GM19240 (cell line): ENCODE data around the gene IER5L.

Experiments
- DNase-seq: peaks from one replicate; pipeline ENCODE4 v3.0.0; 2011; ENCODE audit warnings: low spot score; ENCODE audit not compliant: insufficient read length

The IER5L gene

DNA sequence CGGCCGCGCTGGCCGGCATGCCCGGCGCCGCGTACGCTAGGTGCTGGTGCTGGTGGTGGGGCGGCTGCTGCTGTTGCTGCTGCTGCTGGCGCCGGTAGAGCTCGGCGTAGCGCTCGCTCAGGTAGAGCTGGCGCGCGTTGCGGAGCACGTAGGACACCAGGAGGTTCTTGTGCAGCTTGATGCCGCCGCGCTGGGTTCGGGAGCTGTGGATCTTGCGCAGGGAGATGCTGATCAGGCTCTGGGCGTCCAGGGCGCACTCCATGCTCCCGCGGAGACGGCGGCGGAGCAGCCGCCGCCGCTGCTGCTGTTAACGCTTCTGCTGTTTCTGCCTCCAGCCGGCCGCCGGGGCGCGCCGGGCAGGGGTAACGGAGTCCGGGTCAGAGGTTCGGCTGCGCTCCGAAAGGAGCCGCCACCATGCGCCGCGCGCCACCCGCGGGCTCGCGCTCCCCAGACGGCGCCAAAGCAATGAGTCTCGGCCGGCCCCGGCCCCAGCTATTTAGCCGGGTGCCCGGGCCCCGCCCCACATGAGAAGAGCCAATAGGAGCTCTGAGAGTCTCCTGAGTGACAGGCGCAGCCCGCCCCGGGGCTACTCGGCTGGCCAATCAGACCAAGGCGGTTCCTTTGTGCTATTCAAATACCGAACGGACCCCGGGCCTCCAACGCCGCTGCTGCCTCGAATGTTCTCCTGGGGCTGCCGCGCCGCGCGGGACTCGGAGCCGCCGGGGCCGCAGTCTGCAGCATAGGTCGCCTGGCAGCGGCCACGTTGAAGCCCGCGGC is at the start of gene IER5L:
IER5L (minus strand) TSS at position 471 of the 777 bp plus-strand sequence; CDS start at position 262, 209 bp downstream.
- peak; percentile 99 for DNase-seq

- no peak for DNase-seq
These were observed 49.8 kb upstream of the IER5L start for GRCh38 chr9:129227843-129228189.

DNA sequence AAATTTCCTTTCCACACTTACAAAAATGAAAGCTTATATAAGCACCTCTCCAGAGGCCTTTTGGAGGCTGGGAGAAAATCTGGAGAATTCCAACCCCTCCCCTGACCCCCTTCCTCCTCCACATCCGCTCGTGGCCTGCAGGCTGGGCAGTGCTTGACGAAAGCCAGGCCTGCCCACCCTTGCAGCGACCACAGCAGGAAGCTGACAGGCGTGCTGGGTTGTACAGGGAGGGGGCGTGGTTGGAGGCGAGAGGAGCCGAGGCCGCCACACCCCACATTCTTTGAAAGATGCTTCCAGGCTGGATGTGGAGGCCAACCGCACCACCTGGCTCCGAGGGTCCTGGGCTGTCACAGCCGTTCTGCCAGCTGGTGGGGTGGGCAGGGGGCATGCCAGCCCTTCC is 47.8 kb upstream of the IER5L start:
- no peak for DNase-seq

DNA sequence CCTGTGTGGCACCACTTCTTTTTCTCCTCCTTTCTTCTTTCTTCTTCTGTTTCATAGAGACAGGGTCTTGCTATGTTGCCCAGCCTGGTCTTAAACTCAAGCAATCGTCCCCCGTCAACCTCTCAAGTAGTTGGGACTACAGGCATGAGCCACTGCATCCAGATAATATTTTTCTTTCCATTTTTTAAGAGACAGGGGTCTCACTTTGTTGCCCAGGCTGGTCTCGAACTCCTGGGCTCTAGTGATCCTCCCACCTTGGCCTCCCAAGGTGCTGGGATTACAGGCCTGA is 47.4 kb upstream of the IER5L start:
- no peak for DNase-seq

GRCh38 chr9:129224618-129225489 is 46.8 kb upstream of the IER5L start:
- no peak for DNase-seq

DNA sequence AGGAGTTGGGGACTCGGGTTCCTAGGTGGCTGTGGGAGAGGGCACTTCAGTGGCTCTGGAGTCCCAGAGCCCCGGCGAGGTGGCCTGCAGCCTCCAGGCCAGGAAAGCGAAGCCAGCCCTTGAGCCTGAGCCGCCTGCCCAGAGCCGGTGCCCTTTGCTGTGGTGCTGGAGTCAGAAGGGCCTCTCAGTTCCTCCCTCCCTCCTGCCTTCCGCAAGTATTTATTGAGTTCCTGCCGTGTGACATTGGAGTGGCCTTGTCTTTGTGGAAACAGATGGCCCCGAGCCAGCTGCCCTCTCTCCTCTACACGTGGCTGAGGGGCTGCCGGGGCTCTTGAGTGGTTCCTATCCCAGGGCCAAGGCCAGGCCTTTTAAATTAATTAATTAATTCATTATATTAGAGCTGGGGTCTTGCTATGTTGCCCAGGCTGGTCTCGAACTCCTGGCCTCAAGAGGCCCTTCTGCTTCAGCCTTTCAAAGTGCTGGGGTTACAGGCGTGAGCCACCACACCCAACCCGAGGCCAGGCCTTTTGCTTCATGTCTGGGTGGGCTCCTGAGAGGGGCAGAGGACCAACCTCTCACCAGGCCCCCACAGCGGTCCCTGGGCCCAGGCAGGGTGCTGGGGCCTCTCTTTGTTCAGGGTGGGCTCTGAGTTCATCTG is 45.6 kb upstream of the IER5L start:
- no peak for DNase-seq

GRCh38 chr9:129222819-129223218 is 44.8 kb upstream of the IER5L start:
- no peak for DNase-seq

GRCh38 chr9:129221979-129222635 is 44.0 kb upstream of the IER5L start:
- DNase-seq, result no peak

DNA sequence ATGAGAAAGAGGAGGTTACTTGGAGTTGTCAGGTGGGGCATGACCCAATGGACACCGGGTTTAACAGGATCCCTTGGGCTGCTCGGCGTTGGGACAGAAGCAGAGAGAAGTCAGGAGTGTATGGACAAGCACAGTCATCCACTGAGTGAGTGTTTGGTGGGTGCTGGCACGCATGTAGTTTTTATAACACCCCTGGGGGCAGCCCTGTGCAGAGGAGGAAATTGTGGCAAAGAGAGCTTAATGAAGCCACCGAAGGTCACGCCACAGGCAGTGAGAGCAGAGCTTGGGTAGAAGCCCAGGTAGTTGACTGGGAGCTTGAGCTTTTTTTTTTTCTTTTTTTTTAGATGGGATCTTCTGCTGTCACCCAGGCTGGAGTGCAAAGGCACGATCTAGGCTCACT is 43.2 kb upstream of the IER5L start:
- DNase-seq, result no peak

- DNase-seq, result no peak
These were observed 42.7 kb upstream of the IER5L start for GRCh38 chr9:129220771-129221170.

DNA sequence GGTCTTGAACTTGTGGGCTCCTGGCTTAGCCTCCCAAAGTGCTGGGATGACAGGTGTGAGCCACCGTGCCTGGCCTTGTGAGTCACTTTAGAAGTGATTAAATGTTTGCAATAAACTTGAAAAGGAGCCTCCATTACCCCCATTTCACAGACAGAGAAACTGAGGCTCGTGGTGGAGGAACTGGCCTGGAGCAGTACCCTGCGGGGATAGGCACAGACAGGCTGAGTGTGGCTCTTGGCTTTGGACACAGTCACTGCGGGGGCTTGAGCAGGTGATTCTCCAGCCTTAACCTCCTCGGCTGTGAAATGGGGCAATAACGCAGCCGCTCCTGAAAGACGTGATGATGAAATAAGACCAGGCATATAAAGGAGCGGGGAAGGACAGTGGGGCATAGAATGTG is 40.9 kb upstream of the IER5L start:
- no peak for DNase-seq

- DNase-seq, result no peak
These were observed 40.2 kb upstream of the IER5L start for GRCh38 chr9:129218272-129218625.

- no peak for DNase-seq
These were observed 35.5 kb upstream of the IER5L start for GRCh38 chr9:129213551-129213950.

DNA sequence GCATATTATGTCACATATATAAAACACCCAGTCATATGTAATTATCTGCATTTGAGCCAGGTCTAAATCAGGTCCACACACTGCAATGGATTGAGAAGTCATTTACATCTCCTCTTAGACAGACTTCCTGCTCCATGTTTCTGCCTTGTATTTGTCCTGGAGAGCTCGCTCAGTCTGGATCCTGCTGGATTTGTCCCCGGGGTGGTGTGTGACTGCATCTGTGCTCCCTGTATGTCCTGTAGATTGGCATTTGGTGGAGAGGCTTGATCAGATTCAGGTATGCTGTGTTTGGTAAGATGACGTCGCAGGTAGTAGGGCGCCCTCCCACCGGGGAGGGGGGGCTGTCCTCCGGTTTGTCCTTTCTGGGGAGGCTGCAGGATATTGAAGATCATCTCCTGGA is 33.6 kb upstream of the IER5L start:
- DNase-seq, result no peak

GRCh38 chr9:129210125-129210524 is 32.1 kb upstream of the IER5L start:
- DNase-seq, result no peak

DNA sequence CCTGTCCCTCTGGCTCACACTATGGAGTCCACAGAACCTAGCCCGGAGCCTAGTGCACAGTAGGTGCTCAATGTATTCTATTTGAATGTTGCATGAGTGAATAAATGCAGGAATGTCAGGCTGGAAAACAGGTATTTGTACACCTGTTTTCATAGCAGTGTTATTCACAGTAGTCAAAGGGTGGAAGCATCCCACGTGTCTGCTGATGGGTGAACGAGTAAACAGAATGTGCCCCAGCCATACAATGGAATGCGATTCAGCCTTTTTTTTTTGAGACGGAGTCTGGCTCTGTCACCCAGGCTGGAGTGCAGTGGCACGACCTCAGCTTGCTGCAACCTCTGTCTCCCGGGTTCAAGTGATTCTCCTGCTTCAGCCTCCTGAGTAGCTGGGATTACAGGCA is 31.5 kb upstream of the IER5L start:
- no peak for DNase-seq

DNA sequence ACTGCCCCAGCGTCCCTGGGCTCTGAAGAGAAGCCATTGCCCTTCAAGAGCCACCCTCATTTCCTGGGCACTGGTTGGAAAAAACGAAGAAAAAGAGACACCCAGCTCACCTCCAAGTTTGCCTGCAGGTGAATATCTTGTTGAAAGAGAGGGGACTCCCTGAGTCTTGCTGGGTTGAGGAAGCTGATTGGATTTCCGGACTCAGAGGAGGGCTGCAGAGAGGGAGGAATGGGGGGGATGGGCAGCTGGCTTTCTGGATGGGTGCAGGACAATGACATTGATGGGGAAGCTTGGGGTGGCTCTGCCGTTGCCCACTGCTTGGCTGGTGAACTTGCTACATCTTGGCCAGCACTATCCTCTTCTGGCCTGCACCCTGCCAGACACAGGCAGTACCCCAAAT is 31.0 kb upstream of the IER5L start:
- DNase-seq, result no peak

DNA sequence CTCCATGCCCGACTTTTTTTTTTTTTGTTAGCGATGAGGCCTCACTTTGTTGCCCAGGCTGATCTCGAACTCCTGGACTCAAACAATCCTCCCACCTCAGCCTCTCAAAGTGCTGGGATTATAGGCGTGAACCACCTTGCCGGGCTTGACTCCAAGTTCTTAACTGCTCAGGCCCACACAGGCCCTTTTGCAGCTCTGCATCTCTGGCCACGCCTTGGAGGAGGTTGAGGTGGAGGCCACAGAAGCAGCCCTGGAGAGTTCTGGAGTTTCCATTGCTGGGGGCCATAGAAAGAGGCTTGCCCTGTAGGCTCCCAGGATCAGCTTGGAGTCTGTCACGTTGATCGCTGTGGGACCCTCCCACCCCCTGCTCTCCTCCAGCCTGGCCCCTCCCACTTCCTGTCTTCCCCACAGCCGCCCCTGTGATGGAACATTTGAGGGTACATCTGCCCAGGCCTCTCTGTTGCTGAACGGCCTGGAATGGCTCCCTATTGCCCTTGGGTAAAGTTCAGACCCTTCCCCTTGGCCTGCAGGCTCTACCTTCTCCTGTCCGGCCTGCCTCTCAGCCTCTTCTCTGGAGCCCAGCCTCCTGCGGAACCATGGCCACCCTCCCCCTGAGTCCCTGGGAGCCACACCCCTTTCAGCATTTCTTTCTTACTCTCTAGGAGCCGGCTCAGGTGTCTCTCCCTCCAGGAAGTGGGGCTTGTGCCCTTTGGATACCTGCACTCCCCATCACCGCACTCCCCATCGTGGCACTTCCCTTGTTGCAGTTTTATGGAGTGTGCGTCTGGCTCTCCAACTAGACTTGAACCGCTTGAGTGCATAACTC is 30.4 kb upstream of the IER5L start:
- no peak for DNase-seq

DNA sequence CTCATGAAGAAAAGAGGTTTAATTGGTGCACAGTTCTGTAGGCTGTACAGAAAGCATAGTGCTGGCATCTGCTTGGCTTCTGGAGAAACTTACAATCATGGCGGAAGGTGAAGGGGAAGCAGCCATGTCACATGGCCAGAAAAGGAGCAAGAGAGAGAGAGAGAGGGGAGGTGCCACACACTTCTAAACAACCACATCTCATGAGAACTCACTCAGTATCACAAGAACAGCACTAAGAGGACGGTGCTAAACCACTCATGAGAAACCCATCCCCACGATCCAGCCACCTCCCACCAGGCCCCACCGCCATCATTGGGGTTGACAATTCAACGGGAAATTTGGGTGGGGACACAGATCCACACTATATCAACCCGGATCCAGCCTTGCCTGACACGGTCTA is 28.8 kb upstream of the IER5L start:
- DNase-seq, result no peak

DNA sequence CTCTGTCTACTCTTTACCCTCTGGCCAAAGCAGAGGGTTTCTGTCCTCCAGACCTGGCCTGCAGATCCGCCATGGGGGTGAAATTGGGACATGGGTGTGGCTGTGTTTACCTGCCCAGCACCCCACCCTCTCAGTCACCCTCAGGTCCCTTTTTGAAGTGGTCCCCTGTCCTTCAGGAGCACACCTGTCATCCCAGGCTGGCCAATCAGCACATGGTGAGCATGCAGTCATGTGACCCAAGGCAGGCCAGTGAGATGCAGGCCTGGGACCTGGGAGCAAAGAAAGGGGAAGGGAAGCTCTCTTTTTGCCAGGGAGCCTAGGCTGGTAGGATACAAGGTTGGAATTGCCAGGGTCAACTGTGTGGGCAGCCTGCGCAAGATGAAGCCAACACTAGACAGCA is 28.3 kb upstream of the IER5L start:
- no peak for DNase-seq

DNA sequence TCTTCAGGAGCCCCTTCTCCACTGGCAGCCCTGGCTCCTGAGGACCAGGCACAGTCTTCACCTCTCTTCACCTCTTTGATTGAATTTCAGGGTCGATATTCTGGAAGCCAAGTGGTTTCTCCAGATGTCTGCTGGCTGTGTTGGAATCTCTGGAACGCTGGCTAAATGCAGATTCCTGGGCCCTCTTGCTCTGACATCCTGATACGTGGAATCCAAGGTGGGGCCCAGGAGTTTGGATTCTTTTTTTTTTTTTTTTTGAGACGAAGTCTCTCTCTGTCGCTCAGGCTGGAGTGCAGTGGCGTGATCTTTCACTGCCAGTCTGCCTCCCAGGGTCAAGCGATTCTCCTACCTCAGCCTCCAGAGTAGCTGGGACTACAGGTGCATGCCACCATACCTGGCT is 26.8 kb upstream of the IER5L start:
- DNase-seq, result no peak
